GM18511 (cell line): ENCODE data around the gene NUDT4.
"Not testable (repeated sequence)": the region's sequence is repeated elsewhere in the genome, so short reads cannot be mapped to it uniquely, and the experiment has no call there.

ENCODE experiments used
- ATAC-seq: cut with Tn5 transposase; IDR thresholded peaks from one replicate; pipeline ENCODE4 v1.9.1; 2021; ENCODE audit warnings: mild to moderate bottlenecking, moderate library complexity; ENCODE audit not compliant: unreplicated experiment

The NUDT4 gene

GRCh38 chr12:93365616-93366405, 11.9 kb upstream of the NUDT4 start:
- no peak for ATAC-seq

GRCh38 chr12:93366422-93366821, 11.3 kb upstream of the NUDT4 start:
- no peak for ATAC-seq

GRCh38 chr12:93368766-93369165, 9.0 kb upstream of the NUDT4 start:
- ATAC-seq, result no peak

GRCh38 chr12:93369505-93369904, 8.2 kb upstream of the NUDT4 start:
- no peak for ATAC-seq

GRCh38 chr12:93370947-93371346, 6.8 kb upstream of the NUDT4 start:
- no peak for ATAC-seq

GRCh38 chr12:93373961-93374656, 3.6 kb upstream of the NUDT4 start:
- ATAC-seq, result peak; percentile 27

- ATAC-seq, result no peak
These were observed 1.8 kb upstream of the NUDT4 start for GRCh38 chr12:93375906-93376305.

- ATAC-seq, result no peak
These were observed 1.1 kb upstream of the NUDT4 start for GRCh38 chr12:93376436-93377251.

- ATAC-seq, result peak; percentile 39
These were observed 672 bp downstream of the NUDT4 start for GRCh38 chr12:93378196-93378997.

- no peak for ATAC-seq
These were observed 1.2 kb downstream of the NUDT4 start for GRCh38 chr12:93378998-93379325.

- ATAC-seq, result no peak
These were observed 1.7 kb downstream of the NUDT4 start for GRCh38 chr12:93379326-93379980.

GRCh38 chr12:93379981-93380361, 2.2 kb downstream of the NUDT4 start:
- ATAC-seq, result no peak

GRCh38 chr12:93380480-93381121, 2.9 kb downstream of the NUDT4 start:
- no peak for ATAC-seq

- no peak for ATAC-seq
These were observed 3.6 kb downstream of the NUDT4 start for GRCh38 chr12:93381161-93381975.

GRCh38 chr12:93381976-93382437, 4.3 kb downstream of the NUDT4 start:
- not testable (repeated sequence) for ATAC-seq

- ATAC-seq, result peak; percentile 63
These were observed 10.1 kb downstream of the NUDT4 start for GRCh38 chr12:93387780-93388179.

- no peak for ATAC-seq
These were observed 12.3 kb downstream of the NUDT4 start for GRCh38 chr12:93390031-93390430.

- no peak for ATAC-seq
These were observed 13.0 kb downstream of the NUDT4 start for GRCh38 chr12:93390549-93391297.
